Tibial nerve (tissue), 4 donors: ENCODE measurements around the gene TRAF5. TPM values are rescaled to one million over a fixed set of nuclear protein-coding genes. Genes with fewer than 3 reads are reported as not detected.
"Not testable (repeated sequence)": the region's sequence is repeated elsewhere in the genome, so short reads cannot be mapped to it uniquely, and the experiment has no call there.

Experiments used
- DNase-seq, 2 donors: peaks; one replicate each; pipeline ENCODE4 v3.0.0-alpha.2; 2019; ENCODE audit warnings: low spot score in 2 of 2
- H3K27ac ChIP-seq, 4 donors: fragments of 200-600 bp; sonication (generic) in 3 of 4; one replicate each; pipeline ENCODE4 v1.5.1; 2017 to 2019; ENCODE audit warnings: mild to moderate bottlenecking in 1 of 4
- H3K27me3 ChIP-seq, 2 donors: fragments of 200-600 bp; sonication (generic) in 1 of 2; one replicate each; pipeline versions ENCODE4 v1.5.1 to v1.6.0; 2017 to 2019
- H3K36me3 ChIP-seq, 3 donors: fragments of 200-600 bp; sonication (generic); one replicate each; pipeline ENCODE4 v1.5.1; 2018 to 2019
- H3K4me1 ChIP-seq, 4 donors: fragments of 200-600 bp; sonication (generic) in 3 of 4; one replicate each; pipeline ENCODE4 v1.5.1; 2017 to 2019
- H3K4me3 ChIP-seq, 4 donors: fragments of 200-600 bp; sonication (generic) in 3 of 4; one replicate each; pipeline ENCODE4 v1.5.1; 2017 to 2019; ENCODE audit warnings: mild to moderate bottlenecking in 1 of 4, moderate library complexity in 1 of 4
- H3K9me3 ChIP-seq, 4 donors: fragments of 200-600 bp; sonication (generic) in 3 of 4; one replicate each; pipeline ENCODE4 v1.5.1; 2017 to 2019
- CTCF ChIP-seq, 5 experiments: fragments of 200-600 bp in 3 of 5; fragments of 450-650 bp in 2 of 5; sonication (generic) in 3 of 5; IDR thresholded peaks; one replicate each; pipeline ENCODE4 v1.5.1; 2016 to 2019; ENCODE audit warnings: antibody characterized with exemption in 5 of 5, mild to moderate bottlenecking in 3 of 5, moderate library complexity in 2 of 5
- EP300 ChIP-seq, 2 donors: sonication (generic); formaldehyde crosslinking; IDR thresholded peaks; one replicate each; pipeline ENCODE4 v1.6.1; 2017; ENCODE audit warnings: antibody characterized with exemption in 2 of 2, mild to moderate bottlenecking in 1 of 2
- POLR2A ChIP-seq, 2 donors: fragments of 450-650 bp; IDR thresholded peaks; one replicate each; pipeline ENCODE4 v1.6.1; 2017; ENCODE audit warnings: antibody characterized with exemption in 2 of 2, mild to moderate bottlenecking in 2 of 2, moderate library complexity in 2 of 2
- WGBS, 2 donors: methylation state at CpG; one replicate each; pipeline ENCODE4 v1.1.5; 2018; 5-methylcytosine and 5-hydroxymethylcytosine counted together
- total RNA-seq, 4 donors: library from RNA; depleted of rRNA; stranded (reverse); fragments of >200 nt; gene quantifications; one replicate each; pipeline ENCODE4 v1.1.0, GENCODE V29; 2016

The TRAF5 gene
- total RNA-seq, 4 donors from 2014 or later, result 12.0 to 18.6 (median 15.6) TPM

GRCh38 chr1:211309617-211310016 lies 17.0 kb upstream of the TRAF5 start:
- TF ChIP-seq POLR2A (IDR thresholded peaks at IDR 0.05), result no peak
- no peak for TF ChIP-seq EP300 (IDR thresholded peaks at IDR 0.05)
- Histone ChIP-seq H3K27ac (no peak overlapping the region), H3K27me3 (no peaks in the 10 kb centered on the region), H3K36me3 (peaks cover 0 to 35% (median 0%) of the 10 kb centered on the region in 3 donors), H3K4me3 (no peak overlapping the region), H3K9me3 (no peaks in the 10 kb centered on the region), H3K4me1 (no peaks in the 10 kb centered on the region)
- DNase-seq, result no peak
- 71 to 75% methylated on average over 3 of the region's 3 CpGs for WGBS, 2 donors

GRCh38 chr1:211313392-211313791 lies 13.2 kb upstream of the TRAF5 start:
- DNase-seq, result no peak

GRCh38 chr1:211318576-211319280 lies 7.9 kb upstream of the TRAF5 start:
- Histone ChIP-seq H3K9me3 (no peaks in the 10 kb centered on the region), H3K27me3 (no peaks in the 10 kb centered on the region)
- no peak for TF ChIP-seq EP300 (IDR thresholded peaks at IDR 0.05)

More at GRCh38 chr1:211313392-211313791, 13.2 kb upstream of the TRAF5 start:
- Histone ChIP-seq H3K27me3 (no peaks in the 10 kb centered on the region), H3K4me3 (no peak overlapping the region), H3K27ac (no peak overlapping the region), H3K4me1 (no peaks in the 10 kb centered on the region), H3K36me3 (peaks cover 0 to 54% (median 0%) of the 10 kb centered on the region in 3 donors), H3K9me3 (no peaks in the 10 kb centered on the region)
- 94 to 96% methylated on average over 11 of the region's 11 CpGs for WGBS, 2 donors
- TF ChIP-seq CTCF (IDR thresholded peaks at IDR 0.05), result no peak
- TF ChIP-seq POLR2A (IDR thresholded peaks at IDR 0.05), result no peak
- TF ChIP-seq EP300 (IDR thresholded peaks at IDR 0.05), result no peak

GRCh38 chr1:211319892-211320291 lies 6.7 kb upstream of the TRAF5 start:
- Histone ChIP-seq H3K9me3 (no peaks in the 10 kb centered on the region), H3K27ac (no peak overlapping the region), H3K4me3 (no peak overlapping the region), H3K36me3 (peaks cover 0 to 20% (median 0%) of the 10 kb centered on the region in 3 donors), H3K4me1 (no peaks in the 10 kb centered on the region), H3K27me3 (no peaks in the 10 kb centered on the region)
- DNase-seq, result no peak
- no peak for TF ChIP-seq CTCF (IDR thresholded peaks at IDR 0.05)
- TF ChIP-seq POLR2A (IDR thresholded peaks at IDR 0.05), result no peak
- no peak for TF ChIP-seq EP300 (IDR thresholded peaks at IDR 0.05)

More at GRCh38 chr1:211318576-211319280, 7.9 kb upstream of the TRAF5 start:
- no peak overlapping the region for H3K27ac ChIP-seq
- no peaks in the 10 kb centered on the region for H3K4me1 ChIP-seq
- DNase-seq, result no peak
- H3K36me3 ChIP-seq, result peaks cover 0 to 32% (median 0%) of the 10 kb centered on the region in 3 donors
- no peak overlapping the region for H3K4me3 ChIP-seq

- Histone ChIP-seq H3K27me3 (no peaks in the 10 kb centered on the region), H3K27ac (no peak overlapping the region), H3K36me3 (peaks cover 0 to 10% (median 0%) of the 10 kb centered on the region in 3 donors), H3K9me3 (no peaks in the 10 kb centered on the region), H3K4me1 (peaks cover 0 to 3% (median 0%) of the 10 kb centered on the region in 4 donors), H3K4me3 (no peak overlapping the region)
- WGBS, 2 donors, result 91% methylated on average over 4 of the region's 4 CpGs
- TF ChIP-seq CTCF (IDR thresholded peaks at IDR 0.05) (no peak), POLR2A (IDR thresholded peaks at IDR 0.05) (no peak), EP300 (IDR thresholded peaks at IDR 0.05) (no peak)
- DNase-seq, result no peak
These were observed 5.7 kb upstream of the TRAF5 start for GRCh38 chr1:211320980-211321379.

GRCh38 chr1:211321646-211322045 lies 5.0 kb upstream of the TRAF5 start:
- 93 to 94% methylated on average over 7 of the region's 7 CpGs for WGBS, 2 donors
- not testable (repeated sequence) for H3K36me3 ChIP-seq, DNase-seq, H3K4me1 ChIP-seq, H3K4me3 ChIP-seq, H3K27me3 ChIP-seq, H3K27ac ChIP-seq, H3K9me3 ChIP-seq
